Activated T-cell treated with anti-CD3 and anti-CD28 coated beads, Interleukin-2, amount 50 U/mL, for 4 hours (primary cell): ENCODE results near the gene SH3TC2. TPM values are rescaled to one million over a fixed set of nuclear protein-coding genes. Genes with fewer than 3 reads are reported as not detected.
"Not testable (repeated sequence)": the region's sequence is repeated elsewhere in the genome, so short reads cannot be mapped to it uniquely, and the experiment has no call there.

ENCODE experiments used
- ATAC-seq, 2 donors: fragments of 200-7000 bp; cut with Tn5 transposase; one replicate each; pipeline ENCODE4 v1.10.0; 2021
- DNase-seq: peaks from one replicate; pipeline ENCODE4 v3.0.0-alpha.2; 2020
- H3K27me3 Mint-ChIP-seq: one replicate; pipeline ENCODE4 v1.8.0; 2021; ENCODE audit warnings: low read depth, mixed read lengths
- H3K36me3 Mint-ChIP-seq: one replicate; pipeline ENCODE4 v1.8.0; 2022; ENCODE audit warnings: mixed read lengths; ENCODE audit not compliant: insufficient read depth
- H3K4me1 Mint-ChIP-seq: one replicate; pipeline ENCODE4 v1.8.0; 2021; ENCODE audit warnings: low read depth, mixed read lengths
- H3K4me3 Mint-ChIP-seq: one replicate; pipeline ENCODE4 v1.8.0; 2021; ENCODE audit warnings: mild to moderate bottlenecking, moderate library complexity, mixed read lengths
- H3K9me3 Mint-ChIP-seq: one replicate; pipeline ENCODE4 v1.8.0; 2021; ENCODE audit warnings: mixed read lengths
- total RNA-seq, 3 donors: library from RNA; stranded (reverse); gene quantifications; one replicate each; pipeline ENCODE4 v1.2.1, GENCODE V29; 2021

SH3TC2 gene
- not detected for total RNA-seq

- Mint-ChIP-seq H3K4me1 (no peaks in the 10 kb centered on the region), H3K4me3 (no peak within 1 kb of the TSS), H3K9me3 (peaks cover 13% of the 10 kb centered on the region), H3K27me3 (peaks cover 9% of the 10 kb centered on the region), H3K36me3 (no peaks in the 10 kb centered on the region)
- no peak for DNase-seq
- no peak for ATAC-seq
These were observed at the start of gene SH3TC2 for GRCh38 chr5:149063017-149063687. Gene SH3TC2, minus strand, starts transcription at chr5:149063062. Its CDS starts 40 bp downstream, at chr5:149063022.

GRCh38 chr5:149110406-149110805 is 47.5 kb upstream of the SH3TC2 start:
- Mint-ChIP-seq H3K27me3 (peaks cover 4% of the 10 kb centered on the region), H3K4me1 (no peaks in the 10 kb centered on the region), H3K36me3 (no peaks in the 10 kb centered on the region), H3K4me3 (no peak overlapping the region), H3K9me3 (no peaks in the 10 kb centered on the region)
- DNase-seq (no peak), ATAC-seq (no peak)

GRCh38 chr5:149108651-149109280 is 45.9 kb upstream of the SH3TC2 start:
- DNase-seq (no peak), ATAC-seq (no peak)
- H3K4me3 Mint-ChIP-seq = no peak overlapping the region
- H3K9me3 Mint-ChIP-seq = no peaks in the 10 kb centered on the region
- no peaks in the 10 kb centered on the region for H3K4me1 Mint-ChIP-seq
- H3K36me3 Mint-ChIP-seq = no peaks in the 10 kb centered on the region
- H3K27me3 Mint-ChIP-seq = peaks cover 4% of the 10 kb centered on the region

GRCh38 chr5:149100331-149100730 is 37.5 kb upstream of the SH3TC2 start:
- no peaks in the 10 kb centered on the region for H3K4me1 Mint-ChIP-seq
- H3K4me3 Mint-ChIP-seq = no peak overlapping the region
- H3K36me3 Mint-ChIP-seq = peaks cover 1% of the 10 kb centered on the region
- H3K9me3 Mint-ChIP-seq = peaks cover 39% of the 10 kb centered on the region
- no peak for ATAC-seq
- H3K27me3 Mint-ChIP-seq = peaks cover 7% of the 10 kb centered on the region
- no peak for DNase-seq

GRCh38 chr5:149099920-149100319 is 37.1 kb upstream of the SH3TC2 start:
- Mint-ChIP-seq H3K4me1 (no peaks in the 10 kb centered on the region), H3K4me3 (no peak overlapping the region), H3K27me3 (peaks cover 9% of the 10 kb centered on the region), H3K36me3 (peaks cover 1% of the 10 kb centered on the region), H3K9me3 (peaks cover 40% of the 10 kb centered on the region)
- no peak for DNase-seq
- no peak for ATAC-seq

GRCh38 chr5:149094996-149095395 is 32.1 kb upstream of the SH3TC2 start:
- no peak overlapping the region for H3K4me3 Mint-ChIP-seq
- peaks cover 36% of the 10 kb centered on the region for H3K9me3 Mint-ChIP-seq
- DNase-seq (no peak), ATAC-seq (no peak)
- H3K27me3 Mint-ChIP-seq = peaks cover 16% of the 10 kb centered on the region
- no peaks in the 10 kb centered on the region for H3K4me1 Mint-ChIP-seq
- H3K36me3 Mint-ChIP-seq = peaks cover 1% of the 10 kb centered on the region

GRCh38 chr5:149093625-149094024 is 30.8 kb upstream of the SH3TC2 start:
- peaks cover 25% of the 10 kb centered on the region for H3K9me3 Mint-ChIP-seq
- H3K27me3 Mint-ChIP-seq = peaks cover 16% of the 10 kb centered on the region
- ATAC-seq = no peak
- no peak for DNase-seq
- H3K4me1 Mint-ChIP-seq = no peaks in the 10 kb centered on the region
- no peaks in the 10 kb centered on the region for H3K36me3 Mint-ChIP-seq
- H3K4me3 Mint-ChIP-seq = no peak overlapping the region

- H3K4me3 Mint-ChIP-seq = no peak overlapping the region
- H3K36me3 Mint-ChIP-seq = no peaks in the 10 kb centered on the region
These were observed 26.9 kb upstream of the SH3TC2 start for GRCh38 chr5:149089796-149090195.

GRCh38 chr5:149088686-149089085 is 25.8 kb upstream of the SH3TC2 start:
- Mint-ChIP-seq H3K4me3 (no peak overlapping the region), H3K36me3 (no peaks in the 10 kb centered on the region), H3K4me1 (no peaks in the 10 kb centered on the region), H3K27me3 (peaks cover 6% of the 10 kb centered on the region), H3K9me3 (no peaks in the 10 kb centered on the region)
- no peak for ATAC-seq
- no peak for DNase-seq

More at GRCh38 chr5:149089796-149090195, 26.9 kb upstream of the SH3TC2 start:
- Mint-ChIP-seq H3K27me3 (peaks cover 14% of the 10 kb centered on the region), H3K9me3 (peaks cover 7% of the 10 kb centered on the region), H3K4me1 (no peaks in the 10 kb centered on the region)
- DNase-seq (no peak), ATAC-seq (no peak)

GRCh38 chr5:149083846-149084245 is 21.0 kb upstream of the SH3TC2 start:
- Mint-ChIP-seq H3K4me3 (no peak overlapping the region), H3K36me3 (no peaks in the 10 kb centered on the region), H3K27me3 (peaks cover 8% of the 10 kb centered on the region), H3K9me3 (no peaks in the 10 kb centered on the region), H3K4me1 (peaks cover 18% of the 10 kb centered on the region)
- ATAC-seq (no peak), DNase-seq (no peak)

GRCh38 chr5:149082271-149082670 is 19.4 kb upstream of the SH3TC2 start:
- Mint-ChIP-seq H3K9me3 (no peaks in the 10 kb centered on the region), H3K27me3 (peaks cover 8% of the 10 kb centered on the region), H3K4me1 (peaks cover 18% of the 10 kb centered on the region), H3K4me3 (no peak overlapping the region), H3K36me3 (no peaks in the 10 kb centered on the region)
- no peak for ATAC-seq
- no peak for DNase-seq

GRCh38 chr5:149080294-149080693 is 17.4 kb upstream of the SH3TC2 start:
- H3K4me3 Mint-ChIP-seq = no peak overlapping the region
- H3K4me1 Mint-ChIP-seq = peaks cover 18% of the 10 kb centered on the region
- DNase-seq (no peak), ATAC-seq (no peak)
- peaks cover 8% of the 10 kb centered on the region for H3K27me3 Mint-ChIP-seq
- no peaks in the 10 kb centered on the region for H3K36me3 Mint-ChIP-seq
- peaks cover 8% of the 10 kb centered on the region for H3K9me3 Mint-ChIP-seq

GRCh38 chr5:149079883-149080282 is 17.0 kb upstream of the SH3TC2 start:
- DNase-seq (no peak), ATAC-seq (no peak)
- Mint-ChIP-seq H3K4me3 (no peak overlapping the region), H3K9me3 (peaks cover 8% of the 10 kb centered on the region), H3K27me3 (peaks cover 8% of the 10 kb centered on the region), H3K4me1 (peaks cover 18% of the 10 kb centered on the region), H3K36me3 (no peaks in the 10 kb centered on the region)

GRCh38 chr5:149074071-149074470 is 11.2 kb upstream of the SH3TC2 start:
- not testable (repeated sequence) for H3K4me1 Mint-ChIP-seq, H3K9me3 Mint-ChIP-seq, H3K4me3 Mint-ChIP-seq, DNase-seq, ATAC-seq, H3K36me3 Mint-ChIP-seq
- peaks cover 15% of the 10 kb centered on the region for H3K27me3 Mint-ChIP-seq

GRCh38 chr5:149073213-149073612 is 10.4 kb upstream of the SH3TC2 start:
- DNase-seq (no peak), ATAC-seq (no peak)
- Mint-ChIP-seq H3K27me3 (peaks cover 15% of the 10 kb centered on the region), H3K9me3 (peaks cover 8% of the 10 kb centered on the region), H3K4me3 (no peak overlapping the region), H3K36me3 (no peaks in the 10 kb centered on the region), H3K4me1 (no peaks in the 10 kb centered on the region)
